GM19025 (cell line): ENCODE measurements around the gene GTF2F1.
"Not testable (repeated sequence)": the region's sequence is repeated elsewhere in the genome, so short reads cannot be mapped to it uniquely, and the experiment has no call there.

Source experiments
- ATAC-seq: cut with Tn5 transposase; IDR thresholded peaks from one replicate; pipeline ENCODE4 v1.9.1; 2021; ENCODE audit warnings: mild to moderate bottlenecking, low read depth, moderate library complexity; ENCODE audit not compliant: unreplicated experiment

Gene GTF2F1

GRCh38 chr19:6392221-6393073 lies 517 bp downstream of the GTF2F1 start:
- no peak for ATAC-seq

- ATAC-seq, result no peak
These were observed 5.6 kb downstream of the GTF2F1 start for GRCh38 chr19:6387372-6387771.

GRCh38 chr19:6384381-6384780 lies 8.6 kb downstream of the GTF2F1 start:
- ATAC-seq, result no peak

GRCh38 chr19:6383188-6383587 lies 9.8 kb downstream of the GTF2F1 start:
- no peak for ATAC-seq

- no peak for ATAC-seq
These were observed 11.8 kb downstream of the GTF2F1 start for GRCh38 chr19:6381030-6381750.

GRCh38 chr19:6379744-6380143 lies 13.2 kb downstream of the GTF2F1 start:
- no peak for ATAC-seq

- ATAC-seq, result no peak
These were observed 14.5 kb downstream of the GTF2F1 start for GRCh38 chr19:6378486-6378885.

GRCh38 chr19:6378041-6378440 lies 14.9 kb downstream of the GTF2F1 start:
- no peak for ATAC-seq

- ATAC-seq, result no peak
These were observed 16.3 kb downstream of the GTF2F1 start for GRCh38 chr19:6376512-6377190.

- ATAC-seq, result no peak
These were observed 17.5 kb downstream of the GTF2F1 start, which contains the start of gene PSPN for GRCh38 chr19:6375411-6376010. TSS of gene PSPN (minus strand) at chr19:6375933. CDS start at chr19:6375849, 84 bp downstream.

GRCh38 chr19:6374711-6375410 lies 18.1 kb downstream of the GTF2F1 start:
- ATAC-seq, result no peak

- no peak for ATAC-seq
These were observed 18.7 kb downstream of the GTF2F1 start for GRCh38 chr19:6374161-6374709.

- no peak for ATAC-seq
These were observed 19.2 kb downstream of the GTF2F1 start for GRCh38 chr19:6373813-6374108.

- ATAC-seq, result peak; percentile 45
These were observed 19.7 kb downstream of the GTF2F1 start for GRCh38 chr19:6373096-6373812.

- peak; percentile 70 for ATAC-seq
These were observed 20.3 kb downstream of the GTF2F1 start, which contains the start of gene ALKBH7 for GRCh38 chr19:6372594-6373095. TSS of gene ALKBH7 (plus strand) at chr19:6372794. CDS start at chr19:6372821, 27 bp downstream.

GRCh38 chr19:6364353-6364752 lies 28.6 kb downstream of the GTF2F1 start:
- ATAC-seq, result no peak

- ATAC-seq, result no peak
These were observed 30.6 kb downstream of the GTF2F1 start for GRCh38 chr19:6362351-6362801.

- no peak for ATAC-seq
These were observed 31.0 kb downstream of the GTF2F1 start for GRCh38 chr19:6362027-6362350.

GRCh38 chr19:6360857-6361216 lies 32.1 kb downstream of the GTF2F1 start:
- not testable (repeated sequence) for ATAC-seq
